ENCODE measurements around the gene KIF26B.

The KIF26B gene

GRCh38 chr1:245538671-245539070 lies 383.9 kb downstream of the KIF26B start:
- no peak for DNase-seq

GRCh38 chr1:245541369-245541768 lies 386.6 kb downstream of the KIF26B start:
- DNase-seq: no peak

GRCh38 chr1:245542365-245542764 lies 387.6 kb downstream of the KIF26B start:
- DNase-seq: no peak

GRCh38 chr1:245544236-245544635 lies 389.5 kb downstream of the KIF26B start:
- no peak for DNase-seq

- no peak for DNase-seq
Observed at GRCh38 chr1:245546875-245547274, 392.1 kb downstream of the KIF26B start.

- DNase-seq: no peak
Observed at GRCh38 chr1:245549996-245550719, 395.4 kb downstream of the KIF26B start.

- no peak for DNase-seq
Observed at GRCh38 chr1:245550720-245551043, 395.9 kb downstream of the KIF26B start.

- DNase-seq: no peak
Observed at GRCh38 chr1:245551536-245551935, 396.8 kb downstream of the KIF26B start.

- no peak for DNase-seq
Observed at GRCh38 chr1:245552331-245552730, 397.5 kb downstream of the KIF26B start.

- no peak for DNase-seq
Observed at GRCh38 chr1:245556057-245556456, 401.3 kb downstream of the KIF26B start.

- DNase-seq: no peak
Observed at GRCh38 chr1:245558069-245558468, 403.3 kb downstream of the KIF26B start.

- no peak for DNase-seq
Observed at GRCh38 chr1:245560316-245560859, 405.6 kb downstream of the KIF26B start.

- DNase-seq: no peak
Observed at GRCh38 chr1:245561665-245562234, 407.0 kb downstream of the KIF26B start.

GRCh38 chr1:245566134-245566533 lies 411.3 kb downstream of the KIF26B start:
- no peak for DNase-seq

- DNase-seq: no peak
Observed at GRCh38 chr1:245566952-245567351, 412.2 kb downstream of the KIF26B start.

GRCh38 chr1:245571815-245572294 lies 417.1 kb downstream of the KIF26B start:
- no peak for DNase-seq

GRCh38 chr1:245572709-245573108 lies 417.9 kb downstream of the KIF26B start:
- DNase-seq: no peak

GRCh38 chr1:245575710-245576109 lies 420.9 kb downstream of the KIF26B start:
- no peak for DNase-seq

GRCh38 chr1:245576323-245576722 lies 421.5 kb downstream of the KIF26B start:
- DNase-seq: no peak

- DNase-seq: no peak
Observed at GRCh38 chr1:245577191-245578157, 422.7 kb downstream of the KIF26B start.

GRCh38 chr1:245578308-245578707 lies 423.5 kb downstream of the KIF26B start:
- DNase-seq: no peak

GRCh38 chr1:245578771-245579170 lies 424.0 kb downstream of the KIF26B start:
- DNase-seq: no peak

GRCh38 chr1:245579881-245580280 lies 425.1 kb downstream of the KIF26B start:
- no peak for DNase-seq

Data from stimulated activated CD8-positive, alpha-beta memory T cell treated with anti-CD3 and anti-CD28 coated beads, Interleukin-4, amount 100 ng/mL, for 48 hours (primary cell).